Loucy (cell line): Measurements from ENCODE around the gene DAPK1.

Experiments used
- H2AFZ ChIP-seq: fragments of 200-600 bp; sonication (generic); 2 replicates; pipeline ENCODE4 v1.6.0; 2016; ENCODE audit warnings: antibody characterized with exemption, mild to moderate bottlenecking, low read length, moderate library complexity
- H3F3A ChIP-seq: fragments of 200-600 bp; 2 replicates; pipeline ENCODE4 v1.6.0; 2016; ENCODE audit warnings: antibody characterized with exemption, low read depth, mild to moderate bottlenecking
- H3K27me3 ChIP-seq: fragments of 200-600 bp; sonication (generic); 2 replicates; pipeline ENCODE4 v1.6.1; 2014; ENCODE audit warnings: low read length, mild to moderate bottlenecking; ENCODE audit not compliant: insufficient read depth, poor library complexity, severe bottlenecking
- H3K36me3 ChIP-seq: fragments of 200-600 bp; sonication (generic); 2 replicates; pipeline ENCODE4 v1.6.1; 2016; ENCODE audit warnings: low read length; ENCODE audit not compliant: insufficient read depth
- H3K4me1 ChIP-seq: fragments of 200-600 bp; sonication (generic); 2 replicates; pipeline ENCODE4 v1.5.1; 2014; ENCODE audit warnings: low read length, mild to moderate bottlenecking; ENCODE audit not compliant: insufficient read depth, poor library complexity, severe bottlenecking
- H3K4me2 ChIP-seq: fragments of 200-600 bp; sonication (generic); 2 replicates; pipeline ENCODE4 v1.6.0; 2014; ENCODE audit warnings: antibody characterized with exemption, low read length, low read depth, mild to moderate bottlenecking; ENCODE audit not compliant: poor library complexity, severe bottlenecking
- H3K4me3 ChIP-seq: fragments of 200-600 bp; sonication (generic); 2 replicates; pipeline ENCODE4 v1.5.1; 2014; ENCODE audit warnings: low read length, mild to moderate bottlenecking, mixed read lengths; ENCODE audit not compliant: poor library complexity, severe bottlenecking
- H3K79me2 ChIP-seq: fragments of 200-600 bp; sonication (generic); 2 replicates; pipeline ENCODE4 v1.6.1; 2014; ENCODE audit warnings: low read length; ENCODE audit not compliant: insufficient read depth
- H3K9ac ChIP-seq: fragments of 200-600 bp; sonication (generic); 2 replicates; pipeline ENCODE4 v1.6.0; 2014; ENCODE audit warnings: mild to moderate bottlenecking, low read depth, low read length, moderate library complexity; ENCODE audit not compliant: poor library complexity, severe bottlenecking
- H3K9me2 ChIP-seq: fragments of 200-600 bp; sonication (generic); replicated peaks from 2 replicates; pipeline ENCODE4 v1.6.1; 2016; ENCODE audit warnings: low read depth, low read length, mixed read lengths
- H3K9me3 ChIP-seq: fragments of 200-600 bp; sonication (generic); 2 replicates; pipeline ENCODE4 v1.6.1; 2014; ENCODE audit warnings: mild to moderate bottlenecking, antibody characterized with exemption, low read length, low read depth; ENCODE audit not compliant: insufficient read depth
- H4K20me1 ChIP-seq: fragments of 200-600 bp; sonication (generic); 2 replicates; pipeline ENCODE4 v1.6.0; 2014; ENCODE audit warnings: antibody characterized with exemption, low read length, mild to moderate bottlenecking; ENCODE audit not compliant: insufficient read depth, poor library complexity, severe bottlenecking
- EZH2phosphoT487 ChIP-seq: fragments of 200-600 bp; IDR thresholded peaks from 2 replicates; pipeline ENCODE4 v1.6.1; 2018; ENCODE audit warnings: antibody characterized with exemption, mild to moderate bottlenecking, moderate library complexity, borderline replicate concordance
- TF ChIP-seq, protein P1 (sequence below): fragments of 200-600 bp; sonication (generic); conservative IDR thresholded peaks from 2 replicates; pipeline ENCODE4 v1.5.1; 2014; ENCODE audit warnings: mild to moderate bottlenecking, antibody characterized with exemption, low read length

DAPK1 gene

DNA sequence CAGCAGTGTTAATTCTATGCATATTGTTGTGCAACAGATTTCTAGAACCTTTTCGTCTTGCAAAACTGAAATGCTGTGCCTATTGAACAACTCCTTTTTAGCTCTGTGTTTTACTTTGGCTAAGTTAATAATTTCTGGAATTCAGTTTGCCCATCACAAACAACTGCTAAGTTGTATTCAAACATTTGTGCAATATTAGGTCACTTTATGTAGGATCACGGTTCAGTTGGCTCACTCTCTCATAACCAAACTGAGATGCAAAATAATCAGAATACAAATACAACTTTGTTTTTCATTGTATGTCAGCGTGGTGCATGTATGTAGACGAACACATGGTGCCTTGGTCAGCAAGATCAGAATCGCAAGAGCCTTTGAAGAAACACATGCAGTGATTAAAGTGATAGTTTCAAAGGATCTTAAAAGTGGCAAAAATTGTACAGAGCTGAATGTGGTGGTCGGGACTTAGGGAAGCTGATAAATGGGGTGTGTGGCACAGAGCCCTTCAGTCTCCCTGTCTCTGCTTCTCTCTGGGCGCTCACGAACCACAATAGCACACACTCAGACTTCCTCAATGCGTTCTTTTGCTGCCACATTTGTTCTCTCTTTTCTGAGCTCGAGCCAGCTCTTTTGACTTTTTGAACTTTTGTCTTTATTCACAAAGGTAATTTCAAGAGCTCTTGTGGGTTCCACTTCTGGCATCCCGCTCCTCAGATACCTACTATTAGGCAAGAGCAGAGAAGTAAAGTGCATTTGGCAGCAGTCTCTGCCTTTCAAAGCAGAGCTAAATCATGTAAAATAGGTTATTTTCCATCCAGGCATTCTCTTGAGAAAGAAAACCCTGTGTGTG lies 115.8 kb downstream of the DAPK1 start:
- Histone ChIP-seq H3K4me3 (no peak overlapping the region), H3K36me3 (peaks cover 4% of the 10 kb centered on the region; the same call in 1 of the 2 replicates), H3K9ac (no peak overlapping the region), H3K9me3 (no peaks in the 10 kb centered on the region), H3K79me2 (no peaks in the 10 kb centered on the region), H3K4me2 (no peak overlapping the region), H3K9me2 (no peaks in the 10 kb centered on the region), H4K20me1 (no peaks in the 10 kb centered on the region), H2AFZ (no peak overlapping the region), H3K27me3 (no peaks in the 10 kb centered on the region), H3F3A (no peaks in the 10 kb centered on the region), H3K4me1 (no peaks in the 10 kb centered on the region)
- TF ChIP-seq, protein P1, sequence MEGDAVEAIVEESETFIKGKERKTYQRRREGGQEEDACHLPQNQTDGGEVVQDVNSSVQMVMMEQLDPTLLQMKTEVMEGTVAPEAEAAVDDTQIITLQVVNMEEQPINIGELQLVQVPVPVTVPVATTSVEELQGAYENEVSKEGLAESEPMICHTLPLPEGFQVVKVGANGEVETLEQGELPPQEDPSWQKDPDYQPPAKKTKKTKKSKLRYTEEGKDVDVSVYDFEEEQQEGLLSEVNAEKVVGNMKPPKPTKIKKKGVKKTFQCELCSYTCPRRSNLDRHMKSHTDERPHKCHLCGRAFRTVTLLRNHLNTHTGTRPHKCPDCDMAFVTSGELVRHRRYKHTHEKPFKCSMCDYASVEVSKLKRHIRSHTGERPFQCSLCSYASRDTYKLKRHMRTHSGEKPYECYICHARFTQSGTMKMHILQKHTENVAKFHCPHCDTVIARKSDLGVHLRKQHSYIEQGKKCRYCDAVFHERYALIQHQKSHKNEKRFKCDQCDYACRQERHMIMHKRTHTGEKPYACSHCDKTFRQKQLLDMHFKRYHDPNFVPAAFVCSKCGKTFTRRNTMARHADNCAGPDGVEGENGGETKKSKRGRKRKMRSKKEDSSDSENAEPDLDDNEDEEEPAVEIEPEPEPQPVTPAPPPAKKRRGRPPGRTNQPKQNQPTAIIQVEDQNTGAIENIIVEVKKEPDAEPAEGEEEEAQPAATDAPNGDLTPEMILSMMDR = no peak
- no peak for TF ChIP-seq EZH2phosphoT487

DNA sequence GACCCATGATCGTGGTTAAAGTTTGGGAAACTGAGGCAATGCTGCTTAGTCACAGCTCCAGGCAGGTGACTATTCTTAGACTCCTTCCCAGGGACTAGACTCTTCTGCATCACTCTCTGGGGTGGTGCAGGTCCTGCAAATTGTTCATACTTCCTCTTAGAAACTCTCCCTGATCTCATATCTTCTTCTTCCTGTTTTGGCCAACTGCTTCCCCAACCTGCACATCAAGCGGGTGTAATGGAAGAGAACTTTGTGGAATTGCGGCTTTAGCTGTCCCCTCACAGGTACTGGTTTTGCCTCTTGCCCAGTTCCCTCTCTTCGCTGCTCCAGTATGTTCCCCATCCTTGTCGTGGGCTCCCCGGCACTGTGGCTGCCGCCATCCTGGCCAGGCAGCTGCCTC lies 116.7 kb downstream of the DAPK1 start:
- Histone ChIP-seq H3K27me3 (no peaks in the 10 kb centered on the region), H3K36me3 (peaks cover 4% of the 10 kb centered on the region; the same call in 1 of the 2 replicates), H3K9me2 (no peaks in the 10 kb centered on the region), H3K9me3 (no peaks in the 10 kb centered on the region), H4K20me1 (no peaks in the 10 kb centered on the region), H2AFZ (no peak overlapping the region), H3K4me2 (no peak overlapping the region), H3K9ac (no peak overlapping the region), H3F3A (no peaks in the 10 kb centered on the region), H3K79me2 (no peaks in the 10 kb centered on the region), H3K4me3 (no peak overlapping the region), H3K4me1 (no peaks in the 10 kb centered on the region)
- TF ChIP-seq EZH2phosphoT487 = no peak
- TF ChIP-seq, protein P1 = no peak

DNA sequence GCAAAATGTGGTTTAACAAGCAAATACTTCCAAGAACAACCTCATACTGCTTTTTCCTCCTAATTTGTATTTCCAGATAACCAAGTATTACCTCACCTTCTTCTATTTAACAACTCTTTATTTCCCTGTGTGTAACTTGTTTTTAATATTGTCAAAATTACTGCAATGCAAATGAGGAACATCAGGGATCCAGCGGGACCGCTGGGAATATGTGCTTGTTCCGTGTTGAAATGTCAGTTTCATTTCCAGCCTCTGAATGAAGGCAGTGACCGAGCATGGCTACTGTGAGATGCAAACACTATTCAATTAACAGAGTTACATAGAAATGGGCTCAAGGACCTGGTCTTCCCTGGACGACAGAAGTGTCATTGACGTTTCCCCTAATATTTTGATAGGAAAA lies 117.5 kb downstream of the DAPK1 start:
- no peak overlapping the region for H3K4me3 ChIP-seq
- no peak overlapping the region for H2AFZ ChIP-seq
- H3K36me3 ChIP-seq = peaks cover 4% of the 10 kb centered on the region; the same call in 1 of the 2 replicates
- no peaks in the 10 kb centered on the region for H3K9me2 ChIP-seq
- H3K27me3 ChIP-seq = no peaks in the 10 kb centered on the region
- H3K9ac ChIP-seq = no peak overlapping the region
- no peaks in the 10 kb centered on the region for H3K9me3 ChIP-seq
- no peaks in the 10 kb centered on the region for H3K79me2 ChIP-seq
- no peaks in the 10 kb centered on the region for H3F3A ChIP-seq
- TF ChIP-seq EZH2phosphoT487 = no peak
- TF ChIP-seq, protein P1 = no peak
- H4K20me1 ChIP-seq = no peaks in the 10 kb centered on the region
- H3K4me1 ChIP-seq = no peaks in the 10 kb centered on the region
- H3K4me2 ChIP-seq = no peak overlapping the region
